DMS53 treated with DMSO at 0.1 percent for 48 hours (cell line): ENCODE data around the gene DET1.
"Not testable (repeated sequence)": the region's sequence is repeated elsewhere in the genome, so short reads cannot be mapped to it uniquely, and the experiment has no call there.

Experiments used
- DNase-seq: peaks from one replicate; lab custom pipeline; 2025; ENCODE audit not compliant: unreplicated experiment; lab: John Stamatoyannopoulos, UW

Gene DET1

GRCh38 chr15:88541111-88541510, 5.4 kb downstream of the DET1 start:
- not testable (repeated sequence) for DNase-seq

DNA sequence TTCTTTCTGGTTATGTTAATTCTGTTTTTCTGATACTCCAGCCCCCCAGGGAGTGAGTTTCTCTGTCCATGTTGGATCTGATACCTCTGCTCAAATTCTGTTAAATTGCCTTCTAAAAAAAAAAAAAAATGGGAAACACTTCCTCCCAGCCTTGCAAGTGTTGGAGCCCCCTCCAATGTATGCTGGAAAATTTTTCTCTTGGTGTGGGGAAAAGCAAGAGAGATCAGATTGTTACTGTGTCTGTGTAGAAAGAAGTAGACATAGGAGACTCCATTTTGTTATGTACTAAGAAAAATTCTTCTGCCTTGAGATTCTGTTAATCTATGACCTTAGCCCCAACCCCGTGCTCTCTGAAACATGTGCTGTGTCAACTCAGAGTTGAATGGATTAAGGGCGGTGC, 6.1 kb downstream of the DET1 start:
- not testable (repeated sequence) for DNase-seq

DNA sequence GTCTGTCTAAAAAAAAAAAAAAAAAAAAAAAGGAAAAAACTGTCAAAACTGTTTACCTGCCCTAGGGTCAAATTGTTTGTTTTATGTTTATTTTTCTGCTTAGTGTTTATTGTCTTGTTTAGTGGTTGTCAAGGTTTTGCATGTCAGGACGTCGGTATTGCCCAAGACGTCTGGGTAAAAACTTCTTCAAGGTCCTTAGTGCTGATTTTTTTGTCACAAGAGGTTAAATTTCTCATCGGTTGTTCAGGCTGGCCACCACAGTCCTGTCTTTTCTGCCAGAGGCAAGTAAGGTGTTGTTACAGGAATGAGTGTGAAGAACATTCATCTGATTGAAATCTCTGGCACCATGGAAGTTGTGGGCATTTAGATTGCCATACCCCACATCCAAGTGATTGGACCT, 7.0 kb downstream of the DET1 start:
- no peak for DNase-seq

GRCh38 chr15:88538972-88539371, 7.5 kb downstream of the DET1 start:
- no peak for DNase-seq

GRCh38 chr15:88537591-88538317, 8.7 kb downstream of the DET1 start:
- no peak for DNase-seq

- no peak for DNase-seq
These were observed 10.7 kb downstream of the DET1 start for GRCh38 chr15:88535607-88536313.

DNA sequence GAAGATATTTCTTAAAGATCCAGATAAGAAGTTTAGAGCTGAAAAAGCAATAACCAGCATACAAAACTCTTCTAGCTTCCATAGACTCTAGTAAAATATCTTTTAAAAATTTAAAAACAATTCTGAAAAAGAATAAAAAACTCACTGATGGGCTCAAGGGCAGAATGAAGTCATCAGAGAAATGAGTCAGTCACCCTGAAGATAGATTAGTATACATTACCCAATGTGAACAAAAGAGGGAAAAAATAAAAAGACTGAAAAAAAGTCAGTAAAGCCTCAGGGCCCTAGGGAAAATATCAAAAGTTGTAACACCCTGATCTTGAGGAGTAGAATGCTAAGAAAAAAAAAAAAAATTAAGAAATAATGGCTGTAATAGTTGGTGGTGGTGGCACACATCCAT, 11.4 kb downstream of the DET1 start:
- no peak for DNase-seq

DNA sequence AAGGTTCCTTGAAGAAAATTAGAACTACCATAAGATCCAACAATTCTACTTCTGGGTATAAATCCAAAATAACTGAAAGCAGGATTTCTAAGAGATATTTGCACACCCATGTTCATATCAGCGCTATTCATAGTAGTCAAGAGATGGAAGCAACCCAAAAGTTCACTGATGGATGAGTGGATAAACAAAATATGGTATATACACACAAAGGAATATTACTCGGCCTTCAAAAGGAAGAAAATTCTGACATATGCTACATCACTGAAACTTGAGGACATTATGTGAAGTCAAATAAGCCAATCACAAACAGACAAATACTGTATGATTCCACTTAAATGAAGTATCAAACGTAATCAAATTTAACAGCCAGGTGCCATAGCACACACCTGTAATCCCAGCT, 13.1 kb downstream of the DET1 start:
- no peak for DNase-seq

GRCh38 chr15:88529021-88529630, 17.4 kb downstream of the DET1 start:
- no peak for DNase-seq

GRCh38 chr15:88526247-88526879, 20.1 kb downstream of the DET1 start:
- DNase-seq = no peak

DNA sequence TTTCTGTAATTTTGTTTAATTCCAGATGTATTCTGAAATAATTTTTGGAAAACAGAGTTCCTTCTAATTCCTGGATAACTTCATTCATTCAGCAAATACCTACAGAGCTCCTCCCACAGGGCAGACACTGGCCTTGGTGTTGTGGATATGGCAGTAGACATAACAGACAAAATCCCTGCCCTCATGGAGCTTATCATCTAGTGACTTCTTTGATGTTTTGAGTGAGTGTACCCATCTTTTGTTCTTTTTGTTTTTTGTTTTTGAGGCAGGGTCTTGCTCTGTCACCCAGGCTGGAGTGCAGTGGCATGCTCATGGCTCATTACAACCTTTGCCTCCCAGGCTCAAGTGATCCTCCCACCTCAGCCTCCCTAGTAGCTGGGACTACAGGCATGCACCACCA, 21.1 kb downstream of the DET1 start:
- DNase-seq = no peak

DNA sequence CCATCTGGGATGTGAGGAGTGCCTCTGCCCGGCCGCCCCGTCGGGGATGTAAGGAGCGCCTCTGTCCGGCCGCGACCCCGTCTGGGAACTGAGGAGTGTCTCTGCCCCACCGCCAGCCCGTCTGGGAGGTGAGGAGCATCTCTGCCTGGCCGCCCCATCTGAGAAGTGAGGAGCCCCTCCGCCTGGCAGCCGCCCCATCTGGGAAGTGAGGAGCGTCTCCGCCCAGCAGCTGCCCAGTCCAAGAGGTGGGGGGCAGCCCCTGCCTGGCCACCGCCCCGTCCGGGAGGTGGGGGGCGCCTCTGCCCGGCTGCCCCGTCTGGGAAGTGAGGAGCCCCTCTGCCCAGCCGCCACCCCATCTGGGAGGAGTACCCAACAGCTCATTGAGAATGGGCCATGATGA, 22.4 kb downstream of the DET1 start:
- DNase-seq = not testable (repeated sequence)

DNA sequence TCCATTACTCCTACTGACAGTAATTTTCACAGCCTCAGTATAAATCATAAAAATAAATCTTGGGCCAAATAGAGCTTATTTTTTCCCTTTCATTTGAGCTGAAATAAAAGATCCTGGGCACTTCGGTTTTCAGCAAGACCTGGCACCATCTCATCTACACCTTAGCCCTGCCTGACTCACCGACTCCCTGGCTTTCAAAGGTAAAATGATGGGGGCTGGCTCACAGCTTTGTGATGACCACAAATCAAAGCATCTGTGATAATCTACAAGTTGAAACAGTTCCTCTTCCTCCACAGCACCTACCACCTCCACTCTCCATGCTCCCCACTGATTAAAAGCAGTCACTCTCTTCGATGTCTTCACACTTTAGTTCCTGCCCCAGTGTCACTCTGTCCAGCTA, 27.6 kb downstream of the DET1 start:
- DNase-seq = no peak

DNA sequence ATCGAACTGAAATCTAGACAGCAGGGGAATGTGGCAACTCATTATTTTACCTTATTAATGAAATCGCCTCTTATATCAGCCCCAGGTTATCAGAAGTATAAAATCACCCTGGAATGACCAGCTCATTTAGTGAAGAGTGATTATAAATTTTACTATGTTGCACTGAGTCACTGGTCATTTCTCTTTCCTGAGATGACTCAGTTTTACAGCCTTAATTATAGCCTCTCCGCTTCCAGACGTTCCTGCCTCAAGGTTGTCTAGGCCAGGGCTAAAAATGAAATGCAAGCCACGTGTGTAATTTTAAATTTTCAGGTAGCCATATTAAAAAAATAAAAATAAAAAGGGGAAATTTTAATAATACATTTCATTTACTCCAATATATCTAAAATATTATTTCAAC, 33.3 kb downstream of the DET1 start:
- DNase-seq = no peak

DNA sequence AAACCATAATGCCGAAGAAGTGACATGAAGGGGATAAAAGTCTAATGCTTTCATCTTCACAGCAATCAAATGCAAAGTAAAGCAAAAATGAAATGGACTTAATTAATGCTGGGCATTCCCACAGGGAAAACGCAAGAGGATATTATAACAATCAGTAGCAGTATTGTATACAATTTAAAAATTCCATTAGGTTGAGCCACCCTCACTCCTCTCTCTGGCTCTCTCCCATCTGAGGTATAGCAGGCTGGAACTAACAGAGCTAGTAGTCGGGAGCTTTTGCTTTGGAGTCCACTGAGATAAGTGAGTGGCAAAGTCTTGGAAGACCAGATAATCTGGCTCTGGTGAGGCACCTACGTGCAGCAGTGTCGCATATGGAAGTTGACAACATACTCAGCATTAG, 33.9 kb downstream of the DET1 start:
- DNase-seq = no peak

DNA sequence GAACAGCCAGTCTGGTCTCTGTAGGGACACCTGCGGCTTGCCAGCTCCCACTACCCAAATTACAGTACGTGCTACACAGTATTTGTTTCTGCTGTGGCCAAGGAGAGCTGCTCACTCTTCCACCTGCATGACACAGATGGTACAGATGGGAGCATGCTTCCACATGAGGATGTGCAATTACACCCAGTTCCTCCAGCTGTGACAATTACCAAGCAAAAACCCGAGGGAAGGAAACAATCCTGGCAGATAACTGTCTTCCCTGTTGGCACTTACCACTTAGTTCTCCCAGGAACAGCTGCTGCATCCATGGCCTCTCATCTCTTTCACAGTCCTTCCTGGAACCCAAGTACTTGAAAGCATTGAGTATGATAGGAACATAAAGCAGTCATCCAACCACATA, 34.4 kb downstream of the DET1 start:
- DNase-seq = no peak

DNA sequence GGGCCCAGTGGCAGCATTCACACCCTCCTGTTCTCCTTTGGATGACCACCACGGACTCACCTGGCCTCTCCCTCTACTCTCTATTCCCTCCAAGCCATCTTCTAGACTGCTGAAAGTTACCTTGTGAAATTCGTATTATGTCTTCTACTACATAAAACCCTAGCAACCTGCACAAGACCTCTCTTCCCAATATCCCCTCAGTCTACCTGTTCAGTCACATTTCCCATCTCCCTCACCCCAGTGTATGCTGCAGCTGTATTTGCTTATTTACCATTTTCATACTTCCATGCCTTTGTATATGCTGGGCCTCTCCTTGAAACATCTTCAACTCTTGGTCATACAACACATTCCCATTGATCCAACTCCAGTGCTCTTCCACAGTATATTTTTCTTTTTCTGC, 35.3 kb downstream of the DET1 start:
- no peak for DNase-seq

DNA sequence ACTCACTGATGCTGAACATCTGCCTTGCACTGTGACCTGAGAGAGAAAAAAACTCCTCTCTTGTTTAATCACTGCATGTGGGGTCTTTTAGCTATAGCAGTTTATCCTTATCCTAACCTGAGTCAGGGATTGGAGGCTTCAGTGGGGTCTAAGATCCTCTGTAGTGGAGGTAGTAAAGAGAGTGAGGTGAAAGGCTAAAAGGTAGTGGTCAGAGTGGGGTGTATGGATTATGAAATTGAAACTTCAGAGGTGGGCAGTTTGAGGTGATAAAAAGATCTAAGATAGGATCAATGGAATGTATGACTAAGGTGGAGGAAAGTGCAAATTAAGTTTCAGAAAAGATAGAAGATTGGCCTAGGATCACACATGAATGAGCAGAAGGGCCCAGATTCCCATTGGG, 36.5 kb downstream of the DET1 start:
- no peak for DNase-seq

GRCh38 chr15:88509321-88509720, 37.2 kb downstream of the DET1 start:
- DNase-seq = no peak

GRCh38 chr15:88506628-88507027, 39.9 kb downstream of the DET1 start:
- no peak for DNase-seq

DNA sequence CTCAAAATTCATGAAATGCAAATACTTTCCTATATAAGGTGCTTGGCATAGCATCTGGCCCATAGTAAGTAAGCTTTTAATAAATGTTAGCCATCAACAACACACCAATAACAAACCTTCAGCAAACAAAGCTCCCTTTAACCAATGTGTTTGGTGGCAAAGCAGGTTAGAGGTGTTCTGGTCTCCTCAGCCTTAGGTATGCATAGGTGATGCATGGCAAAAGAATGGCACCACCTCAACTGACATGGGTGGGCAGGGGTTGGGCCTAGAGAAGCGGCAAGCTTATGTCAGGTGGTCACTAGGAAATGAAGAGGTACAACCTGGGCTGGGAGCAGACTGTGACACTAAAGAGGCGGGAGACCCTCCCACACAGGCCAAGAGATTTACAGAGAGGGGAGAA, 40.8 kb downstream of the DET1 start:
- DNase-seq = no peak

DNA sequence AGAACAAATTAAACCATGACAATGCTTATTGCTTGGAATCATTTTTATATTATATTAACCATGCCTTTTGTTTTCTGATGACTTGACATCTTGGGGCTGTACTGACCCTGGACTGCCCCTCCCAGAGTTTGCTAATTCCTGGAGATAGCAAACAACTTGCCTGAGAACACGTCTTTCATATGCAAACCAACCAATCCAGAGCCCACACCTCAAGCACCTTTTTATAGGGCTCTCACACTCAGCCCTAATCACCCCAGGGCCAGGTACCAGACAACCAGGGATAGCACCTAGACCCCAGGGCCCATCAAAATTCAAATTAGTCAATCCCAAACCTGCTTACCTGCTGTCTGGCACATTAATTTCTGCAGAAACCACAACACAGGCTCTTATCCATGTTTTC, 42.0 kb downstream of the DET1 start:
- DNase-seq = no peak
